Endodermal cell (in vitro differentiated cells): Measurements from ENCODE around the gene ARL4C. TPM values are rescaled to one million over a fixed set of nuclear protein-coding genes. Genes with fewer than 3 reads are reported as not detected.

Experiments
- DNase-seq: peaks from one replicate; pipeline ENCODE4 v3.0.0-alpha.2; 2017
- H3K27ac ChIP-seq: 2 replicates; pipeline ENCODE4 v1.5.1; 2013; ENCODE audit warnings: mild to moderate bottlenecking, low read depth, low read length, moderate library complexity
- H3K27me3 ChIP-seq: 2 replicates; pipeline ENCODE4 v1.6.1; 2013; ENCODE audit warnings: mild to moderate bottlenecking, low read length, moderate library complexity; ENCODE audit not compliant: insufficient read depth, control insufficient read depth, poor library complexity, severe bottlenecking
- H3K36me3 ChIP-seq: 2 replicates; pipeline ENCODE4 v1.7.0; 2013; ENCODE audit warnings: mild to moderate bottlenecking, low read length, moderate library complexity; ENCODE audit not compliant: control insufficient read depth, insufficient read depth
- H3K4me1 ChIP-seq: one replicate; pipeline ENCODE4 v1.7.0; 2013; ENCODE audit warnings: low read length; ENCODE audit not compliant: control insufficient read depth, insufficient read depth
- H3K4me3 ChIP-seq: 2 replicates; pipeline ENCODE4 v1.5.1; 2013; ENCODE audit warnings: mild to moderate bottlenecking, low read length, moderate library complexity
- H3K9ac ChIP-seq: 2 replicates; pipeline ENCODE4 v1.6.1; 2013; ENCODE audit warnings: mild to moderate bottlenecking, low read length, moderate library complexity; ENCODE audit not compliant: poor library complexity, severe bottlenecking; ENCODE audit errors: extremely low read depth
- H3K9me3 ChIP-seq: 2 replicates; pipeline ENCODE4 v1.6.1; 2013; ENCODE audit warnings: mild to moderate bottlenecking, low read length, moderate library complexity; ENCODE audit not compliant: control insufficient read depth
- H3K27ac Mint-ChIP-seq: 2 replicates; pipeline ENCODE4 v1.8.0; 2020; ENCODE audit warnings: mixed read lengths
- H3K27me3 Mint-ChIP-seq: 2 replicates; pipeline ENCODE4 v1.8.0; 2021; ENCODE audit warnings: mild to moderate bottlenecking, mixed read lengths; ENCODE audit not compliant: insufficient read depth
- H3K36me3 Mint-ChIP-seq: 2 replicates; pipeline ENCODE4 v1.8.0; 2020; ENCODE audit warnings: low read depth, mixed read lengths
- H3K4me1 Mint-ChIP-seq: 2 replicates; pipeline ENCODE4 v1.8.0; 2020; ENCODE audit warnings: mixed read lengths
- H3K4me3 Mint-ChIP-seq: 2 replicates; pipeline ENCODE4 v1.8.0; 2020; ENCODE audit warnings: mild to moderate bottlenecking, moderate library complexity, mixed read lengths
- H3K9me3 Mint-ChIP-seq: 2 replicates; pipeline ENCODE4 v1.8.0; 2020; ENCODE audit warnings: mild to moderate bottlenecking, mixed read lengths
- WGBS, 2 experiments: methylation state at CpG; one replicate each; pipeline versions ENCODE4 v1.1.5 to v1.1.7; 2013; ENCODE audit warnings: missing lambda C conversion rate in 2 of 2, mixed read lengths in 1 of 2; ENCODE audit not compliant: insufficient coverage in 1 of 2, insufficient read length in 1 of 2; 5-methylcytosine and 5-hydroxymethylcytosine counted together
- long read RNA-seq, 4 experiments: library from polyadenylated mRNA in 2 of 4; library from RNA in 1 of 4; library from capped mRNA in 1 of 4; stranded (forward) in 3 of 4; unstranded in 1 of 4; transcript quantifications; one replicate each; pipeline ENCODE4 v2.0.0, GENCODE V29; 2020 to 2021; ENCODE audit warnings: inconsistent platforms in 1 of 4
- polyA plus RNA-seq, 2 experiments: library from polyadenylated mRNA; stranded (reverse); fragments of 50-300 nt; gene quantifications; one replicate each; pipeline ENCODE4 v1.2.3, GENCODE V29; 2013
- total RNA-seq, 2 donors: library from RNA; stranded (reverse); fragmentation: NEBNext Ultra II Directional in 1 of 2; extraction: Animal tissue kit (Norgen Biotek cat#: 25700) in 1 of 2; gene quantifications; 2 replicates in 1 of 2; 3 replicates in 1 of 2; pipeline ENCODE4 v1.2.1, GENCODE V29; 2021
- TF ChIP-seq, protein P1 (sequence below): fragments of 200-600 bp; sonication (generic); conservative IDR thresholded peaks from 2 replicates; pipeline ENCODE4 v1.5.0; 2021; ENCODE audit warnings: antibody characterized with exemption, mild to moderate bottlenecking

Gene ARL4C, protein sequence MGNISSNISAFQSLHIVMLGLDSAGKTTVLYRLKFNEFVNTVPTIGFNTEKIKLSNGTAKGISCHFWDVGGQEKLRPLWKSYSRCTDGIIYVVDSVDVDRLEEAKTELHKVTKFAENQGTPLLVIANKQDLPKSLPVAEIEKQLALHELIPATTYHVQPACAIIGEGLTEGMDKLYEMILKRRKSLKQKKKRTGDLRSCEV
- total RNA-seq = 10 to 100 TPM in 1 of 2 donors, 1 to 10 TPM in 1; 9.3 to 21.7 TPM
- 74.9 TPM for polyA plus RNA-seq (2013, experiment 1 of 2)
- polyA plus RNA-seq (2013, experiment 2 of 2) = 65.4 TPM
- long read RNA-seq, experiment 1, full-length matches to known transcripts = 18 of 18 reads
- long read RNA-seq, experiment 1, partial matches to known transcripts = 0 of 18 reads
- long read RNA-seq, experiment 1, other reads (novel, unspliced or antisense) = 0 of 18 reads
- long read RNA-seq, experiment 2, full-length matches to known transcripts = 55 of 55 reads
- long read RNA-seq, experiment 2, partial matches to known transcripts = 0 of 55 reads
- long read RNA-seq, experiment 2, other reads (novel, unspliced or antisense) = 0 of 55 reads
- long read RNA-seq, experiment 3, full-length matches to known transcripts = 8 of 8 reads
- long read RNA-seq, experiment 3, partial matches to known transcripts = 0 of 8 reads
- long read RNA-seq, experiment 3, other reads (novel, unspliced or antisense) = 0 of 8 reads
- long read RNA-seq, experiment 4, full-length matches to known transcripts = 3 of 3 reads
- long read RNA-seq, experiment 4, partial matches to known transcripts = 0 of 3 reads
- long read RNA-seq, experiment 4, other reads (novel, unspliced or antisense) = 0 of 3 reads

DNA sequence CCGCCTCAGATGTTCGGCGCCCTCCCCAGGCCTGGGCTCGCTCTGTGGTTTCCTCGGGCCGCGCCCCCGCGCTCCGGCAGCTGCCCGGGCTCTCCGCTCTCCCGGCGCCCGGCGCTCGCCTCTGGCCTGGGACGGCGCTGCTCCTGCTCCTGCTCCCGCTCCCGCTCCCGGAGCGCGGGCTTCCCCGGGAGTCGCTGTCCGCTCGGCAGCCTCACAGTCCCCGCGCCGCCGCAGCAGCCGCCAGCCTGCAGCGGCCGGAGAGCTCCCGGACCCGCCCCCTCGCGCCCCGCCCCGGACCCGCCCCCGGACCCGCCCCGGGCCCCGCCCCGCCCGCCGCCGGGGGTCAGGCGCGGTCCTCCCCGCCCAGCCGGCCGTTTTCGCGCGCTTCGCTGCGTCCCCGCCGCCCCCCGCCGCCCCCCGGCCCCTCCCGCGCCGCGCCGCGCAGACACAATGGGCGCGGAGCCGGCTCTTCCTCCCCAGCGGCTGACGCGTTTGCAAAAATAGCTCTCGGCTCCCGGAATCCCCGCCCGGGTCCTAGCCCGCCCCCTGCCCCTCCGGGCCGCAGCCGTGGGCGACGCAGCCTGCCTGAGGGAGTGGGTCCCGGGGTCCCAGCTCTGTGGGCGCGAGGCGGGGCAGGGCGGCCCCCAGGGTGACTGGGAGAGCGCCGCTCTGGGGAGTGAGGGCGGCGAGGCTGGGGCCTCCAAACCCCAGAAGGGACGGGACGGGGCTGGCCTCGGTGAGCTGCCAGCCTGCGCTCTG is at the start of gene ARL4C:
ARL4C (minus strand) TSS at position 247 of the 759 bp plus-strand sequence. CDS start 495 bp downstream, outside the sequence.
- peaks cover 20% of the 10 kb centered on the region for H3K4me1 Mint-ChIP-seq
- WGBS, 2 experiments = 0 to 2% methylated on average over 17 to 100 of the region's 100 CpGs
- Histone ChIP-seq H3K9me3 (no peaks in the 10 kb centered on the region), H3K9ac (peak within 1 kb of the TSS; percentile 47), H3K36me3 (no peaks in the 10 kb centered on the region), H3K27ac (peak within 1 kb of the TSS; percentile 88), H3K4me1 (no peaks in the 10 kb centered on the region), H3K27me3 (peaks cover 8% of the 10 kb centered on the region), H3K4me3 (peak within 1 kb of the TSS; percentile 90)
- peaks cover 29% of the 10 kb centered on the region for H3K27me3 Mint-ChIP-seq
- H3K4me3 Mint-ChIP-seq = peak within 1 kb of the TSS; percentile 69
- DNase-seq = peak; percentile 93
- peak within 1 kb of the TSS; percentile 52 for H3K27ac Mint-ChIP-seq
- no peaks in the 10 kb centered on the region for H3K36me3 Mint-ChIP-seq
- TF ChIP-seq, protein P1, sequence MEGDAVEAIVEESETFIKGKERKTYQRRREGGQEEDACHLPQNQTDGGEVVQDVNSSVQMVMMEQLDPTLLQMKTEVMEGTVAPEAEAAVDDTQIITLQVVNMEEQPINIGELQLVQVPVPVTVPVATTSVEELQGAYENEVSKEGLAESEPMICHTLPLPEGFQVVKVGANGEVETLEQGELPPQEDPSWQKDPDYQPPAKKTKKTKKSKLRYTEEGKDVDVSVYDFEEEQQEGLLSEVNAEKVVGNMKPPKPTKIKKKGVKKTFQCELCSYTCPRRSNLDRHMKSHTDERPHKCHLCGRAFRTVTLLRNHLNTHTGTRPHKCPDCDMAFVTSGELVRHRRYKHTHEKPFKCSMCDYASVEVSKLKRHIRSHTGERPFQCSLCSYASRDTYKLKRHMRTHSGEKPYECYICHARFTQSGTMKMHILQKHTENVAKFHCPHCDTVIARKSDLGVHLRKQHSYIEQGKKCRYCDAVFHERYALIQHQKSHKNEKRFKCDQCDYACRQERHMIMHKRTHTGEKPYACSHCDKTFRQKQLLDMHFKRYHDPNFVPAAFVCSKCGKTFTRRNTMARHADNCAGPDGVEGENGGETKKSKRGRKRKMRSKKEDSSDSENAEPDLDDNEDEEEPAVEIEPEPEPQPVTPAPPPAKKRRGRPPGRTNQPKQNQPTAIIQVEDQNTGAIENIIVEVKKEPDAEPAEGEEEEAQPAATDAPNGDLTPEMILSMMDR = no peak
- H3K9me3 Mint-ChIP-seq = no peaks in the 10 kb centered on the region

DNA sequence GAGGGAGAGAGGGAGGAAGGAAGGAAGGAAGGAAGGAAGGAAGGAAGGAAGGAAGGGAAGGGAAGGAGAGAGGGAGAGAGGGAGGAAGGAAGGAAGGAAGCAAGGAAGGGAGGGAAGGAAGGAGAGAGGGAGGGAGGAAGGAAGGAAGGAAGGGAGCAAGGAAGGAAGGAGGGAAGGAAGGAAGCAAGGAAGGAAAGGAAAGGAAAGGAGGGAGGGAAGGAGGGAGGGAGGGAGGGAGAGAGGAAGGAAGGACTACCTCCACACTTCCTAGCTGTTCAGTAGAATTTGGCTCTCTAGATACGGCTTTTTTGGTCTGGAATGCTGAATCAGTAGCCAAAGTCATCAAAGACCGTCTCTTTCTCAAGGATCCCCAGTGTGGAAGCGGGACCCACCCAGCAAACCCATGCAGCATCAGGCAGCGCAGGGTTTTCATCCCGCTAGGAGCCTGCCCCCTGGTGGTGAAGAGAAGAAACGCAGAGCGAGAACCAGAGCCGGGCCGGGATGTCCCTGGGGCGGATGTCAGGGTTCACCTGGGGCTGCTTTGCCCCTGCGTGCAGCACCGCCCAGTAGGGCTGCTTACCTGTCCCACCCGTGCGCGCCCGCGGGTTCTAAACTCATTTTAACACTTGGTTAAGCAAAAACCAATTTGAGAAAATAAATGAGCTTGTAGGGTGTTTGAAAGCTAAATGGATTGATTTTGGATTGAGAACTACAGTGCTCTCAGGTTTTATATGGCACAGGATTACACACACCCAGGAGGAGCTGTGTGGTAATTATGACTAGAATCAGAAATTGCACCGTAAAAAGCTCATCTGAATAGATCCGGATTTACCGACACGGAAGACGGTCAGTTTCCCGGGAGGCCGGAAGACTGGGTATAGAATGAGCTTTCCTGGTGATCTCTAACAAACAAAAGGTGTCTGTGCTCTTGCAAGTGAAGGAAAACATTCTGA is 48.1 kb upstream of the ARL4C start:
- H3K4me1 Mint-ChIP-seq = peaks cover 32% of the 10 kb centered on the region
- H3K9ac ChIP-seq = peak overlapping the region; percentile 1
- peak overlapping the region; percentile 70 for H3K4me3 ChIP-seq
- DNase-seq = peak; percentile 95
- H3K36me3 Mint-ChIP-seq = no peaks in the 10 kb centered on the region
- H3K27me3 ChIP-seq = no peaks in the 10 kb centered on the region
- no peaks in the 10 kb centered on the region for H3K9me3 ChIP-seq
- 14 to 31% methylated on average over 8 to 24 of the region's 24 CpGs for WGBS, 2 experiments
- TF ChIP-seq, protein P1 = peak; percentile 95
- no peak overlapping the region for H3K27ac ChIP-seq
- H3K4me1 ChIP-seq = peaks cover 2% of the 10 kb centered on the region
- peak overlapping the region; percentile 31 for H3K27ac Mint-ChIP-seq
- H3K4me3 Mint-ChIP-seq = peak overlapping the region; percentile 43
- H3K36me3 ChIP-seq = no peaks in the 10 kb centered on the region
- no peaks in the 10 kb centered on the region for H3K9me3 Mint-ChIP-seq
- H3K27me3 Mint-ChIP-seq = peaks cover 7% of the 10 kb centered on the region
